ENCODE measurements around the gene SLC47A2. TPM values are rescaled to one million over a fixed set of nuclear protein-coding genes. Genes with fewer than 3 reads are reported as not detected.

SLC47A2 gene
- total RNA-seq, 1 donor: not detected

DNA sequence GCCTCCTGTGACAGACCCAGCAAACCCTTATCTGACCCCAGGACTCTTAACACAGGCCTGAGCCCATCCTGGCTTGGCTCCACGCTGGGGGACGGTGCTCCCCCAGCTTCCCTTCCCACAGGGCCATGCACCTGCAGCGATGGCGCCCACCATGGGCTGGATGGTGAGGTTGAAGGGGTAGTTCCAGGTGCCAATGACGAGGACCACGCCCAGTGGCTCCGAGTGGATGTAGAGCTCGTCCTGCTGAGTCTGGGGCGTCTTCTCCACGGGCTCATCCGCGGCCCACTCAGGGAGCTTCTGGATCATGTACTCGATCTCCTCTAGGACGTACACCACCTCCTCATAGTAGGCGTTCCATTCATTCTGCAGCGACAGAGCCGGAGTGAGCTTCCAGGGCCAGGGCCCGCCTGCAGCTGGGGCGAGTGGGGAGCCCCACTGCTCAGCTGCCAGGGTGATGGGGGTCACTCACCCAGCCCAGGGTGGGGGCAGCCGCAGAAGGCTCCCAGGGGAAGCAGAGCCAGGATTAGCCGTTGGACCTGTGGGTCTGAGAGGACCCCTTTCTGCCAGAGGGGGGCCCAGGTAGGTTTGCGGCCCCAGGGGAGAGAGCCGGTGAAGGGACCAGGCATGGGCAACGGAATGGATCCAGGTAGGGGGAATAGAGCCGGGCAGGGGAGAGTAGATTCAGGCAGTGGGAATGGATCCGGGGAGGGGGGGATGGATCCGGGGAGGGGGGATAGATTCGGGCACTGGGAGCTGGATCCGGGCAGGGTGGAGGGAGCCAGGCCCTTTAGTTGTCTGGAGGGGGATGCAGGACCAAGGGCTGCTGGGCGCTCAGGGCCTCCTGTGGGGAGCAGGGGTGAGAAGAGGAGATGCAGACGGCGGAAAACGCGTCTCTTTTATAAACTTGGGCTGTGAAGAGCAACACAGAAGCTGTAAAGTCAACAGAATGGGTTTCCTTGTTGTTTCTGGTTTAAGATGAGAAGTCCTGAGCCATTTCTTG lies 27.0 kb upstream of the SLC47A2 start:
- no peak for DNase-seq (ENCODE audit: low read depth)
- TF ChIP-seq, protein P1, sequence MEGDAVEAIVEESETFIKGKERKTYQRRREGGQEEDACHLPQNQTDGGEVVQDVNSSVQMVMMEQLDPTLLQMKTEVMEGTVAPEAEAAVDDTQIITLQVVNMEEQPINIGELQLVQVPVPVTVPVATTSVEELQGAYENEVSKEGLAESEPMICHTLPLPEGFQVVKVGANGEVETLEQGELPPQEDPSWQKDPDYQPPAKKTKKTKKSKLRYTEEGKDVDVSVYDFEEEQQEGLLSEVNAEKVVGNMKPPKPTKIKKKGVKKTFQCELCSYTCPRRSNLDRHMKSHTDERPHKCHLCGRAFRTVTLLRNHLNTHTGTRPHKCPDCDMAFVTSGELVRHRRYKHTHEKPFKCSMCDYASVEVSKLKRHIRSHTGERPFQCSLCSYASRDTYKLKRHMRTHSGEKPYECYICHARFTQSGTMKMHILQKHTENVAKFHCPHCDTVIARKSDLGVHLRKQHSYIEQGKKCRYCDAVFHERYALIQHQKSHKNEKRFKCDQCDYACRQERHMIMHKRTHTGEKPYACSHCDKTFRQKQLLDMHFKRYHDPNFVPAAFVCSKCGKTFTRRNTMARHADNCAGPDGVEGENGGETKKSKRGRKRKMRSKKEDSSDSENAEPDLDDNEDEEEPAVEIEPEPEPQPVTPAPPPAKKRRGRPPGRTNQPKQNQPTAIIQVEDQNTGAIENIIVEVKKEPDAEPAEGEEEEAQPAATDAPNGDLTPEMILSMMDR (IDR thresholded peaks at IDR 0.05; ENCODE audit: insufficient read depth, low read length): no peak
- H3K4me3 ChIP-seq (ENCODE audit: low read depth, low read length): no peak overlapping the region

DNA sequence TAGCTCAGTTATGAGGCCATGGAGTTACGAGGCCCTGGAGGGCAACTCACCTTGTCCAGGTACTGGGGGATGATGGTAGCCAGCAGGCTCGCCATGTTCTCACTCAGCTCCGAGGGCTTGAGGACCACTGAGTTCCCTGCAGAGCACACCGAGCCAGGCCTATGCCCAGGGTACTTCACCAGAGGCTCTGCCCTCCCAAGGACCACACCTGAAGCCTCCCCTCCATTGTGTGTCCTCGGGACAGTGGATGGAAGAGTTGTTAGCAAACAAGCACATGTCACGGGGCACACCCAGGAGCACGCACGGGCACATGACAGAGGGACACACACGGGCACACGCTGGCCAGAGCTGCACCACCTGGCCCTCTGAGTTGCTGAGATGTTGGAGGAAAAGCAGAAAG lies 26.1 kb upstream of the SLC47A2 start:
- DNase-seq (ENCODE audit: low read depth): no peak
- H3K4me3 ChIP-seq (ENCODE audit: low read depth, low read length): no peak overlapping the region

DNA sequence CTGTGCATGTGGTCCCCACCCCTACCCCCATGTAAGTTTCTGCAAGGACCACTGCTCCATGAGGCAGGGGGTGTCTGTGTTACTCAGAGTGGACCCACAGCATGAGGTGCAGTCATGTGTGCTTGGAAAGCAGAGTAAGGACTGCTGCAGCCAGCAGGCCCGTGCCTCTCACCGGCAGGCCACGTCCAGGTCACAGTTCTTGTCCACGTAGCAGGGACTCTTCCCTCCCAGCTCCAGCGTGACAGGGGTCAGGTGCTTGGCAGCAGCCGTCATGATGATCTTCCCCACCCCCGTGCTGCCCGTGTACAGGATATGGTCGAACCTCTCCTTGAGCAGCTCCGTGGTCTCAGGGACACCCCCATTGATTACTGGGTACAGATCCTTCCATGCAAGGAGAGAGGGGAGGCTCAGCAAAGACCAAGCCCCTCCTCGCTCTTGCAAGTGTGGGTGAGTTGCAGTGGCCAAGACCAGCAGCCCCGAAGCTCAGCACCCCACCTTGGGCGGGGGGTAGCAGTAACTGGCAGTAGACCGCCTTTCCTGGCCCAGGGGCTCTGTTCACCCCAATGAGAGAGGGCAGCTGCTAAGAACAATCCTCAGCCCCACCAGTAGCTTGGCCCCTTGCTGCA lies 25.6 kb upstream of the SLC47A2 start:
- DNase-seq (ENCODE audit: low read depth): no peak
- TF ChIP-seq, protein P1 (IDR thresholded peaks at IDR 0.05; ENCODE audit: insufficient read depth, low read length): no peak
- H3K4me3 ChIP-seq (ENCODE audit: low read depth, low read length): no peak overlapping the region

More for the DNA sequence above, 26.1 kb upstream of the SLC47A2 start:
- TF ChIP-seq, protein P1 (IDR thresholded peaks at IDR 0.05; ENCODE audit: insufficient read depth, low read length): no peak

DNA sequence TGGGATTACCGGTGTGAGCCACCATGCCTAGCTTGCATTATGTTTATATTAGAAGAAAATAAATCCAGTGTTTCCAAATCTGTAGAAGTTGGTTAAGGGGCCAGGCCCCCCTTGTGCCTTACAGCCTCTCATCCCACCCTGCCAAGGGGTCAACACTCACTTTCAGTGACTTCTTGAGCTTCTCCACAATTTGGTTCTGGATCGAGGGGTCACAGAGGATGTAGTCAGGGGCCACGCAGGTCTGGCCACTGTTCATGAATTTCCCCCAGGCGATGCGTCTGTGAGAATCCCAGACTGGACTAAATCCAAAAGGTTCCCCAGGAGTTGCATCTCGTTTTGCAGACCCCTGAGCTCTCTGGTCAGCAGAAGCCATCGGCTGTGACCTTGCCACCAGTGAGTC lies 24.5 kb upstream of the SLC47A2 start:
- DNase-seq (ENCODE audit: low read depth): no peak
- H3K4me3 ChIP-seq (ENCODE audit: low read depth, low read length): no peak overlapping the region
- TF ChIP-seq, protein P1 (IDR thresholded peaks at IDR 0.05; ENCODE audit: insufficient read depth, low read length): no peak

DNA sequence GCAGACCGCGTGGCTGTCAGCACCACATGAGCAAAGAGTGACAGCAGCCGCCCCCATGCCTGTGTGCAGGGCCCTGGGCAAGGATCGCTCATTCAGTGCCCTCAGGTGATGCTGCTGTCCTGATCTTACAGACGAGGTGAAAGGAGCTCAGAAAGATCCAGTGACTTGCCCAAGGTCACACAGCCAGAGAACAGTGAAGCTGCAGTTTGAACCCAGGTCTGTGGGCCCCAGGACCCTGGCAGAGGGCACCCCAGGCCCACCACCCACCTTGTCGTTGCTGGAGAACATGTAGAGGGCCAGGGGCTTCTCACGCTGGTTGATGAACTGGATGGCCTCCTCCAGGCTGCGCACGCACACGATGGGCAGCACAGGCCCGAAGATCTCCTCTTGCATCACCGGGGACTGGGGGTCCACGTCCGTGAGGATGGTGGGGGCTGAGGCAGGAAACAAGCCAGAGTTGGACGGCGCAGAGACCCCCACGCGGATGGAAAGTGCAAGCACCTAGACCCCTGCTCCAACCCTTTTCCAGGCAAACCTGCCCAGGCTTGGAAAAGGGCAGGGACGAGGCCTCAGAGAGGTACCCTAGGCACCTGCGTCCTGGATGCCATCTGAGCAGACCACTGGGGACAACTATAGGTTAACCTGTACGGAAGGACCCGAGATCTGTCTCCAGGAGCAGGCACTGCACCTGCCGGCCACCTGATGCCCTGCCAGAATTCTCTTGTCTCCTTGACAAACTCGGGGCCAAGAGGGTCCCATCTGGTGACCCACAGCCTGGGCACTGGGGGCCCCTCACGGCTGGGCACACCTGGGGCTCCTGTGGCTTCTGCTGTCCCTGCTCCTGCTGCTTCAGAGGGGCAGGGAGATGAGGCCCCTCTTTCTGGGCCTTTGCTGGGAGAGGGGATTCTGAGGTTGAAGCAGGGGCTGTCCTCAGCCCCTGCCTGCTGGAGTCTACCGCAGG lies 23.1 kb upstream of the SLC47A2 start:
- no peak for DNase-seq (ENCODE audit: low read depth)
- TF ChIP-seq, protein P1 (IDR thresholded peaks at IDR 0.05; ENCODE audit: insufficient read depth, low read length): no peak
- H3K4me3 ChIP-seq (ENCODE audit: low read depth, low read length): no peak overlapping the region

DNA sequence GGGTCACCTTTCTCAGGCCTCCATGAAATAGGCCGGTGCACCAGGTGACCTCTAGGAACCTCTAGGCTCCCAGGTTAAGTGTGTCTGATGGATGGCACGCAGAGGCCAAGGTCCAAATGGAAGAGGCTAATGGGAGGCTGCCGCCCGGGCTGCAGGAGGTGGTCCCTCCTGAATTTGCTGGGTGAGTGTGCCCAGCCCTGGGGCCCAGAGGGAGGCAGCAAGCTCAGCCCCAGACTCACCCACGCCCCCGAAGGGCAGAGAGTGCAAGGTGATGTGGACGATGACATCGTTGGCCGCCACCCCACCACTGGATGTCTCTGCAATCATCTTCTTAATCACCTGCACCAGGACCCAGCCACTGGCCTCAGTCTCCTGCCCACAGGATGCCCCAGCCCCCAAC lies 22.4 kb upstream of the SLC47A2 start:
- H3K4me3 ChIP-seq (ENCODE audit: low read depth, low read length): no peak overlapping the region
- TF ChIP-seq, protein P1 (IDR thresholded peaks at IDR 0.05; ENCODE audit: insufficient read depth, low read length): no peak
- no peak for DNase-seq (ENCODE audit: low read depth)

All from fibroblast of the aortic adventitia (primary cell).